A549 (cell line): Measurements from ENCODE around the gene PPP1R12B. TPM values are rescaled to one million over a fixed set of nuclear protein-coding genes. Genes with fewer than 3 reads are reported as not detected.

Experiments
- ATAC-seq, 2 experiments: fragments of 200-7000 bp in 1 of 2; fragments of >200 bp in 1 of 2; cut with Nextera tagmentation in 1 of 2; cut with Tn5 transposase in 1 of 2; 3 replicates each; pipeline versions ENCODE4 v1.8.0 to v1.9.1; 2018 to 2020; ENCODE audit warnings: mild to moderate bottlenecking in 1 of 2, moderate library complexity in 1 of 2
- CTCF ChIA-PET: fragments of 300-600 bp; sonication (Branson Sonifier 250); formaldehyde crosslinking; extraction: SDS; loops from one replicate; lab custom pipeline; 2021; ENCODE audit warnings: antibody characterized with exemption, inconsistent platforms; lab: Yijun Ruan, JAX
- POLR2A ChIA-PET: fragments of 350-600 bp; formaldehyde crosslinking; extraction: SDS; loops from one replicate; lab custom pipeline; 2021; ENCODE audit warnings: antibody characterized with exemption, inconsistent platforms; lab: Yijun Ruan, JAX
- DNase-seq, 2 experiments: peaks; one replicate each; pipeline versions ENCODE4 v3.0.0 to v3.0.0-alpha.2; 2011 to 2016; ENCODE audit warnings: low read depth in 1 of 2, low spot score in 1 of 2
- FAIRE-seq: peaks from 2 replicates; lab custom pipeline; 2011; peaks lifted over from hg19 to GRCh38; lab: Jason Lieb, UNC
- H3K27ac ChIP-seq, 2 experiments: fragments of >200 bp; sonication (Bioruptor Twin); formaldehyde crosslinking; 3 replicates each; pipeline ENCODE4 v1.5.1; 2016 to 2017
- H3K4me1 ChIP-seq: fragments of >200 bp; sonication (Bioruptor Twin); formaldehyde crosslinking; 3 replicates; pipeline ENCODE4 v1.6.1; 2016
- H3K4me2 ChIP-seq: fragments of >200 bp; sonication (Bioruptor Twin); formaldehyde crosslinking; 3 replicates; pipeline ENCODE4 v1.6.1; 2016
- H3K4me3 ChIP-seq: fragments of >200 bp; sonication (Bioruptor Twin); formaldehyde crosslinking; 3 replicates; pipeline ENCODE4 v1.5.1; 2016
- H3K9me3 ChIP-seq: fragments of >200 bp; sonication (Bioruptor Twin); formaldehyde crosslinking; 3 replicates; pipeline ENCODE4 v1.6.1; 2016
- BHLHE40 ChIP-seq: IDR thresholded peaks from 2 replicates; pipeline ENCODE4 v1.6.1; 2012; ENCODE audit warnings: low read depth, low read length, inconsistent platforms
- CBX2 ChIP-seq: fragments of 200-600 bp; sonication (generic); IDR thresholded peaks from 2 replicates; pipeline ENCODE4 v1.6.1; 2016; ENCODE audit warnings: low read depth, mild to moderate bottlenecking, borderline replicate concordance
- CEBPB ChIP-seq, 2 experiments: fragments of >200 bp in 1 of 2; sonication (Bioruptor Twin) in 1 of 2; formaldehyde crosslinking in 1 of 2; IDR thresholded peaks; 2 replicates each; pipeline ENCODE4 v1.6.1; 2012 to 2016
- FOSL2 ChIP-seq, 2 experiments: fragments of 450-650 bp in 1 of 2; fragments of >200 bp in 1 of 2; sonication (Bioruptor Twin) in 1 of 2; formaldehyde crosslinking; IDR thresholded peaks; 2 replicates each; pipeline versions ENCODE4 v1.5.0 to v1.6.1; 2016 to 2020; ENCODE audit warnings: mild to moderate bottlenecking in 1 of 2, moderate library complexity in 1 of 2
- HDAC2 ChIP-seq: fragments of 200-600 bp; sonication (generic); IDR thresholded peaks from 2 replicates; pipeline ENCODE4 v1.6.1; 2016
- HOXA7 ChIP-seq: fragments of 250-450 bp; sonication (Bioruptor Pico); IDR thresholded peaks from 2 replicates; pipeline ENCODE4 v1.5.0; 2020; ENCODE audit warnings: mild to moderate bottlenecking, moderate library complexity
- JUN ChIP-seq, 2 experiments: fragments of >200 bp; sonication (Bioruptor Twin); formaldehyde crosslinking; IDR thresholded peaks; 2 replicates in 1 of 2; 3 replicates in 1 of 2; pipeline ENCODE4 v1.6.1; 2016 to 2017
- KDM5A ChIP-seq: fragments of 200-600 bp; sonication (generic); IDR thresholded peaks from 2 replicates; pipeline ENCODE4 v1.6.1; 2016; ENCODE audit warnings: antibody characterized with exemption, mild to moderate bottlenecking
- MAZ ChIP-seq: fragments of 150-350 bp; IDR thresholded peaks from 2 replicates; pipeline ENCODE4 v1.6.1; 2014; ENCODE audit warnings: antibody characterized with exemption, low read depth, low read length, borderline replicate concordance
- NPAS2 ChIP-seq: fragments of 250-450 bp; sonication (Bioruptor Pico); IDR thresholded peaks from 2 replicates; pipeline ENCODE4 v1.8.0; 2022; ENCODE audit warnings: mild to moderate bottlenecking, moderate library complexity, borderline replicate concordance
- PHF8 ChIP-seq: fragments of 200-600 bp; sonication (generic); IDR thresholded peaks from 2 replicates; pipeline ENCODE4 v1.6.1; 2016; ENCODE audit warnings: low read depth, mild to moderate bottlenecking, antibody characterized with exemption, moderate library complexity, borderline replicate concordance
- POLR2A ChIP-seq: IDR thresholded peaks from 2 replicates; pipeline ENCODE4 v1.6.1; 2012; ENCODE audit warnings: mild to moderate bottlenecking, low read length
- RAD21 ChIP-seq, 2 experiments: fragments of >200 bp in 1 of 2; sonication (Bioruptor Twin) in 1 of 2; formaldehyde crosslinking in 1 of 2; IDR thresholded peaks in 1 of 2; conservative IDR thresholded peaks in 1 of 2; 2 replicates in 1 of 2; 3 replicates in 1 of 2; pipeline ENCODE4 v1.6.1; 2012 to 2018; ENCODE audit warnings: inconsistent platforms in 1 of 2
- ZNF302 ChIP-seq: fragments of 250-450 bp; sonication (Bioruptor Pico); IDR thresholded peaks from 2 replicates; pipeline ENCODE4 v1.9.0; 2021; ENCODE audit warnings: inconsistent platforms, mild to moderate bottlenecking, moderate library complexity
- WGBS: methylation state at CpG from one replicate; pipeline ENCODE4 v1.1.6; 2017; ENCODE audit errors: missing lambda C conversion rate; 5-methylcytosine and 5-hydroxymethylcytosine counted together
- polyA minus RNA-seq: library from RNA; depleted of rRNA, polyadenylated mRNA; stranded (reverse); fragments of >200 nt; gene quantifications from 2 replicates; pipeline ENCODE4 v1.2.3, GENCODE V29; 2011; rRNA and poly(A)+ RNA removed
- polyA plus RNA-seq, 4 experiments: library from polyadenylated mRNA; depleted of rRNA in 3 of 4; stranded (reverse); fragments of >200 nt; fragmentation: RNase III in 1 of 4; extraction: RNeasy Plus Mini Kit Qiagen cat#74134 plus additional on column Dnase treatment in 1 of 4; gene quantifications; 2 replicates in 3 of 4; 3 replicates in 1 of 4; pipeline ENCODE4 v1.2.3, GENCODE V29; 2011 to 2017
- TF ChIP-seq, protein P1 (sequence below): IDR thresholded peaks from 2 replicates; pipeline ENCODE4 v1.6.1; 2012
- TF ChIP-seq, protein P2 (sequence below): fragments of 450-650 bp; IDR thresholded peaks from 2 replicates; pipeline ENCODE4 v1.6.1; 2014; ENCODE audit warnings: antibody characterized with exemption
- TF ChIP-seq, protein P3 (sequence below): fragments of >200 bp; sonication (Bioruptor Twin); formaldehyde crosslinking; IDR thresholded peaks from 2 replicates; pipeline ENCODE4 v1.6.1; 2016

PPP1R12B gene, protein sequence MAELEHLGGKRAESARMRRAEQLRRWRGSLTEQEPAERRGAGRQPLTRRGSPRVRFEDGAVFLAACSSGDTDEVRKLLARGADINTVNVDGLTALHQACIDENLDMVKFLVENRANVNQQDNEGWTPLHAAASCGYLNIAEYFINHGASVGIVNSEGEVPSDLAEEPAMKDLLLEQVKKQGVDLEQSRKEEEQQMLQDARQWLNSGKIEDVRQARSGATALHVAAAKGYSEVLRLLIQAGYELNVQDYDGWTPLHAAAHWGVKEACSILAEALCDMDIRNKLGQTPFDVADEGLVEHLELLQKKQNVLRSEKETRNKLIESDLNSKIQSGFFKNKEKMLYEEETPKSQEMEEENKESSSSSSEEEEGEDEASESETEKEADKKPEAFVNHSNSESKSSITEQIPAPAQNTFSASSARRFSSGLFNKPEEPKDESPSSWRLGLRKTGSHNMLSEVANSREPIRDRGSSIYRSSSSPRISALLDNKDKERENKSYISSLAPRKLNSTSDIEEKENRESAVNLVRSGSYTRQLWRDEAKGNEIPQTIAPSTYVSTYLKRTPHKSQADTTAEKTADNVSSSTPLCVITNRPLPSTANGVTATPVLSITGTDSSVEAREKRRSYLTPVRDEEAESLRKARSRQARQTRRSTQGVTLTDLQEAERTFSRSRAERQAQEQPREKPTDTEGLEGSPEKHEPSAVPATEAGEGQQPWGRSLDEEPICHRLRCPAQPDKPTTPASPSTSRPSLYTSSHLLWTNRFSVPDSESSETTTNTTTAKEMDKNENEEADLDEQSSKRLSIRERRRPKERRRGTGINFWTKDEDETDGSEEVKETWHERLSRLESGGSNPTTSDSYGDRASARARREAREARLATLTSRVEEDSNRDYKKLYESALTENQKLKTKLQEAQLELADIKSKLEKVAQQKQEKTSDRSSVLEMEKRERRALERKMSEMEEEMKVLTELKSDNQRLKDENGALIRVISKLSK
- polyA plus RNA-seq (2011; rRNA removed) (12.1 and 14.8 TPM in 2 replicates), polyA plus RNA-seq (2017; fragmentation: RNase III; extraction: RNeasy Plus Mini Kit Qiagen cat#74134 plus additional on column Dnase treatment) (2.7 to 3.6 TPM (median 3.3 TPM) in 3 replicates), polyA minus RNA-seq (80.3 and 99.2 TPM in 2 replicates)
- polyA plus RNA-seq (2012; cell fraction: cytosol; rRNA removed) = 1.8 and 2.3 TPM in 2 replicates
- 3.0 and 8.6 TPM in 2 replicates for polyA plus RNA-seq (2012; cell fraction: nucleus; rRNA removed)

DNA sequence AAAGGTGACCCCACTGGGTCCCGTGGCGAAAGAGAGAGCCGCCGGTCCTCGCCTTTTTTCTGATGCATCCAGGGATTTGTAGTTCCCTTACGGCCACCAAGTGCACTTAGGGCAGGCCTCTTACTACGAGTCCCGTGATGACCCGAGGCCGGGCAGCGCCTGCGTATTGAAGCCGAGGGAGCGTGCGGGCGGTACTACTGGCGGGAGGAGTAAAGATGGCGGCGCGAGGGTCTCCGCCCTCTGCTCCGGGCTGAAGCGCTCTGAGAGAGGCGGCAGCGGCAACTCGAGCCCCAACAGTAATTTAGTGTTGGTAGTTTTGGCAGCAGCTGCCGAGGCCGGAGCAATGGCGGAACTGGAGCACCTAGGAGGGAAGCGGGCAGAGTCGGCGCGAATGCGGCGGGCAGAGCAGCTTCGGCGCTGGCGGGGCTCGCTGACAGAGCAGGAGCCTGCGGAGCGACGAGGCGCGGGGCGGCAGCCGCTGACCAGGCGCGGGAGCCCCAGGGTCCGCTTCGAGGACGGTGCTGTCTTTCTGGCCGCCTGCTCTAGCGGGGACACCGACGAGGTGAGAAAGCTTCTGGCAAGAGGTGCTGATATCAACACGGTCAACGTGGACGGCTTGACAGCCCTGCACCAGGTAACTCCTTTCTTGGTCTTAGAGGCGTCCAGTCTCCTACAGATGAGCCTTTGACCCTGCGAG, at the start of gene PPP1R12B:
Gene PPP1R12B (plus strand): TSS at position 191 of the 697 bp plus-strand sequence. CDS start 153 bp downstream, at position 344.
- FAIRE-seq (no peak), ATAC-seq (peak; percentile 98 to 99), DNase-seq (peak; percentile 86 to 99)
- WGBS = 2% methylated on average over 33 of the region's 60 CpGs
- Histone ChIP-seq H3K4me3 (peak within 1 kb of the TSS; percentile 86), H3K27ac (peak within 1 kb of the TSS; percentile 87 to 92), H3K9me3 (no peaks in the 10 kb centered on the region), H3K4me2 (peak within 1 kb of the TSS; percentile 88), H3K4me1 (peaks cover 38% of the 10 kb centered on the region)
- TF ChIP-seq BHLHE40 (peak; percentile 45), KDM5A (peak; percentile 19; the same call in 1 of the 2 replicates), PHF8 (peak; percentile 54; the same call in 1 of the 2 replicates), MAZ (no peak), CBX2 (no peak), HOXA7 (CRISPR knock-in tag) (no peak), FOSL2 (IDR thresholded peaks at IDR 0.05) (no peak), FOSL2 (CRISPR knock-in tag; IDR thresholded peaks at IDR 0.05) (no peak), JUN (IDR thresholded peaks at IDR 0.05) (peak; percentile 58 to 82; a peak in 2 of 5 replicates), RAD21 (conservative IDR thresholded peaks at IDR 0.05 in 1 of 2, IDR thresholded peaks at IDR 0.05 in 1 of 2) (0 out of 5 replicates have a peak, but pooled peaks of 1 of the 2 experiments have one; percentile 16), CEBPB (IDR thresholded peaks at IDR 0.05) (peak in 1 of 2 experiments; percentile 39; a peak in 1 of 4 replicates), HDAC2 (no peak), POLR2A (peak; percentile 77), NPAS2 (no peak)
- TF ChIP-seq, protein P1, sequence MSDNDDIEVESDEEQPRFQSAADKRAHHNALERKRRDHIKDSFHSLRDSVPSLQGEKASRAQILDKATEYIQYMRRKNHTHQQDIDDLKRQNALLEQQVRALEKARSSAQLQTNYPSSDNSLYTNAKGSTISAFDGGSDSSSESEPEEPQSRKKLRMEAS = peak; percentile 59
- TF ChIP-seq, protein P2, sequence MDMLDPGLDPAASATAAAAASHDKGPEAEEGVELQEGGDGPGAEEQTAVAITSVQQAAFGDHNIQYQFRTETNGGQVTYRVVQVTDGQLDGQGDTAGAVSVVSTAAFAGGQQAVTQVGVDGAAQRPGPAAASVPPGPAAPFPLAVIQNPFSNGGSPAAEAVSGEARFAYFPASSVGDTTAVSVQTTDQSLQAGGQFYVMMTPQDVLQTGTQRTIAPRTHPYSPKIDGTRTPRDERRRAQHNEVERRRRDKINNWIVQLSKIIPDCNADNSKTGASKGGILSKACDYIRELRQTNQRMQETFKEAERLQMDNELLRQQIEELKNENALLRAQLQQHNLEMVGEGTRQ = peak; percentile 76
- ChIA-PET POLR2A (no interaction called here), CTCF (interaction anchor here (0.6 to 2.4 kb wide), 6 partner anchors 17 to 370 kb away, joined by 3 to 12 read pairs (median 4); partner anchors contain the start of gene LGR6)

DNA sequence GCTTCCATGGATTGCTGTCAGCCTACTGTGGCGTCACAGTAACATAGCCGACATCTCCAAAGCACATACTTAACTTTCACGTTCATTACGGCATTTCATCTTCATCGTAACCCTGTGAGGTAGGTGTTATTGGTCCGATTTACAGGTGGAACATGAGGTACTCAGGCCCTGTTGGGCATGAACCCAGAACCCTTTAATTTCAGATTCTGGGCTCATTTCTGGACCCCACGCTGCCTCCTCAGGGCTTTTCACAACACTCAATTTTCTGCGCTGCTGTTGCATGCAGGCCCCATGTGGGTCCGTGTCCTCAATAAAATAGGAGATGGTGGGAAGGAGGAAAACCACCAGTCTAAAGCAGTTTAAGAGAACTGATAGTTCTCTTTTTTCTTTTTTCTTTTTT, 46.3 kb upstream of the PPP1R12B start:
- no peak for FAIRE-seq
- Histone ChIP-seq H3K4me1 (no peaks in the 10 kb centered on the region), H3K4me2 (no peak overlapping the region), H3K27ac (no peak overlapping the region), H3K4me3 (no peak overlapping the region), H3K9me3 (no peaks in the 10 kb centered on the region)
- TF ChIP-seq, protein P3, sequence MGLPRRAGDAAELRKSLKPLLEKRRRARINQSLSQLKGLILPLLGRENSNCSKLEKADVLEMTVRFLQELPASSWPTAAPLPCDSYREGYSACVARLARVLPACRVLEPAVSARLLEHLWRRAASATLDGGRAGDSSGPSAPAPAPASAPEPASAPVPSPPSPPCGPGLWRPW = no peak
- TF ChIP-seq CBX2 = no peak
- TF ChIP-seq ZNF302 (CRISPR knock-in tag) = no peak
- POLR2A ChIA-PET = no interaction called here
- 84% methylated on average over 9 of the region's 9 CpGs for WGBS
- DNase-seq = no peak
- CTCF ChIA-PET = interaction anchor here (1.3 to 9.7 kb wide), 6 partner anchors 13 to 117 kb away, joined by 4 to 77 read pairs (median 8); partner anchors contain the start of gene LGR6
- no peak for ATAC-seq
